HG03565 (cell line): Measurements from ENCODE around the gene DLGAP4.

Source experiments
- ATAC-seq: cut with Tn5 transposase; IDR thresholded peaks from one replicate; pipeline ENCODE4 v1.9.1; 2021; ENCODE audit warnings: mild to moderate bottlenecking, moderate library complexity; ENCODE audit not compliant: unreplicated experiment

Gene DLGAP4

DNA sequence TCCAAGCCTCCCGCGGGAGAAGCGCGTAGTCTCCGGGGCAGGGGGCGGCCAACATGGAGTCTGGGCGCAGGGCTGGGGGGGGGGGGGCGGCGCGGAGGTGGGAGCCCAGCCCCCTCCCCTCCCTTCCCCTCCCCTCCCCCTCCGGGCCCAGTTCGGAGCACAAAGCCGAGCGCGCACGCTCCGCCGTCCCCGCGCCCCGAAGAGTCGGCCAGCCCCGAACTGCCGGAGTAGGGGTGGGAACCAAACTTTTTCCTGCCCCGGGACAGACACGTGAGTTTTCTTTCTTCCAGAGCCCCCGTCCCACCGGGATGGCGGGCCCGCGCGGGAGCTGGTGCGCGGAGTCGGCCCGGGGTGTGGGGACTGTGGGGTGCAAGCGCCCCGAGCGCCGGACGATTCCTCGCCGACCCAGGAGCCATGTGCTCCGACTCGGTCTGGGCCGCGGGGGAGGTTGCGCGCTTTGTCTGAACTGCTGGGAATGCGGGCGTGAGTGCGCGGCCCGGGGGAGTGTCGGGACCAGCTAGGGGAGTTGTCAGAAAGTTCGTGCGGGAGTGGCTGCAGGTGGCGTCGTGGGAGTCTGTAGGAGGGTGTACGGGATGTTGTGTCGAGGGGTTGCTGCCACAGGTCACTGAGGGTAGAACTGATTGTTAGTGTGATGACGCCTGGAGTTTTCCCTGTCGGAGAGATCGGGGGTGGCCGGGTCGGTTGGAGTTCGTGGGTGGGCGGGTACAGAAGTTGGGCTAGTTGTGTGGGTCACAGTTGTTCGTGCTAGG is 268.4 kb downstream of the DLGAP4 start:
- ATAC-seq: no peak

DNA sequence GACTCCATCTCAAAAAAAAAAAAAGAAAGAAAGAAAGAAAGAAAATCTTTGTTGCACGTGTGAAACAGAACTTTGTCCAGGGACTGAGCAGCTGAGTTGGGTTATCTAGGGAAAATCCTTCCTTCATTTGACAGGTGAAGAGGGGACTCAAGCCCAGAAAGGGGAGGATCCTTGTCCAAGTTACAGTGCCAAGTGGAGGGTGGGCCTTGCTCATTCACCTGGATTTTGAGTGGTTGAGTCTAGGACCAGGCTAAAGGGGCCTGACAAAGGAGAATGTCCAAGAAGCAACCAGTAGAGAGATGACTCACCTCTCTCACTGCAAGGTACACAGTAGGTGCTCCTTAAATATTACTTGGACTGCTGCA is 269.9 kb downstream of the DLGAP4 start:
- ATAC-seq: no peak
